ENCODE results near the gene PRKG1. TPM values are rescaled to one million over a fixed set of nuclear protein-coding genes. Genes with fewer than 3 reads are reported as not detected.

PRKG1 gene
- polyA plus RNA-seq, 3 donors: not detected

DNA sequence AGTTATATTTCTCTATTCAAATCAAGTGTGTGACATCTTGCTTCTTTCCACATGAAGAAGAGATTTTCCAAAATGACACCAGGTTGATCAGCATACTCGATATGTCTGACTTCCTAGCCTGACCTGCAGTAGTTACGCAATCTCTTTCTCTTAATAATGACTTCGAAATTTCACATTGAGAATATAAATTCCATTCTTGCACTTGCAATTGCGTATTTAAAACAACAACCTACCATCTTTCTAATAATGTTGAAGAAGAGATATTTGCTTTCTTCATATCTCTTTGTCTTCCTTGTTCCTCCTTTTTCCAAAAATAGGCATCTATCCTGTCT lies 348.8 kb downstream of the PRKG1 start:
- WGBS (ENCODE audit: insufficient coverage): 100% methylated on average over 1 of the region's 4 CpGs
- Mint-ChIP-seq H3K9me3 (no peaks in the 10 kb centered on the region), H3K36me3 (no peaks in the 10 kb centered on the region), H3K4me3 (no peak overlapping the region), H3K27me3 (ENCODE audit: low read depth in 3 of 3) (no peaks in the 10 kb centered on the region), H3K27ac (no peak overlapping the region), H3K4me1 (no peaks in the 10 kb centered on the region)
- H3K4me2 ChIP-seq (replicated peaks; ENCODE audit: extremely low read depth, low read length, poor library complexity, severe bottlenecking): no peak overlapping the region
- no peak overlapping the region for H3K27ac ChIP-seq (ENCODE audit: low read depth in 1 of 2, low read length in 2 of 2)
- H3K27me3 ChIP-seq (ENCODE audit: control insufficient read depth in 2 of 2, insufficient read depth in 2 of 2, low read length in 2 of 2): no peaks in the 10 kb centered on the region
- no peaks in the 10 kb centered on the region for H3K9me3 ChIP-seq (replicated peaks in 1 of 2; ENCODE audit: control insufficient read depth in 1 of 2, insufficient read depth in 1 of 2, low read length in 2 of 2)
- H3K4me1 ChIP-seq (ENCODE audit: control insufficient read depth in 1 of 2, insufficient read depth in 2 of 2, low read length in 2 of 2): no peaks in the 10 kb centered on the region
- H3K79me2 ChIP-seq (ENCODE audit: insufficient read depth, low read length): no peaks in the 10 kb centered on the region
- TF ChIP-seq, protein P1, sequence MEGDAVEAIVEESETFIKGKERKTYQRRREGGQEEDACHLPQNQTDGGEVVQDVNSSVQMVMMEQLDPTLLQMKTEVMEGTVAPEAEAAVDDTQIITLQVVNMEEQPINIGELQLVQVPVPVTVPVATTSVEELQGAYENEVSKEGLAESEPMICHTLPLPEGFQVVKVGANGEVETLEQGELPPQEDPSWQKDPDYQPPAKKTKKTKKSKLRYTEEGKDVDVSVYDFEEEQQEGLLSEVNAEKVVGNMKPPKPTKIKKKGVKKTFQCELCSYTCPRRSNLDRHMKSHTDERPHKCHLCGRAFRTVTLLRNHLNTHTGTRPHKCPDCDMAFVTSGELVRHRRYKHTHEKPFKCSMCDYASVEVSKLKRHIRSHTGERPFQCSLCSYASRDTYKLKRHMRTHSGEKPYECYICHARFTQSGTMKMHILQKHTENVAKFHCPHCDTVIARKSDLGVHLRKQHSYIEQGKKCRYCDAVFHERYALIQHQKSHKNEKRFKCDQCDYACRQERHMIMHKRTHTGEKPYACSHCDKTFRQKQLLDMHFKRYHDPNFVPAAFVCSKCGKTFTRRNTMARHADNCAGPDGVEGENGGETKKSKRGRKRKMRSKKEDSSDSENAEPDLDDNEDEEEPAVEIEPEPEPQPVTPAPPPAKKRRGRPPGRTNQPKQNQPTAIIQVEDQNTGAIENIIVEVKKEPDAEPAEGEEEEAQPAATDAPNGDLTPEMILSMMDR (IDR thresholded peaks at IDR 0.05): no peak
- H3K36me3 ChIP-seq (replicated peaks in 1 of 2; ENCODE audit: control insufficient read depth in 1 of 2, insufficient read depth in 2 of 2, low read length in 2 of 2): no peaks in the 10 kb centered on the region
- H3K9ac ChIP-seq (ENCODE audit: insufficient read depth, low read length, poor library complexity, severe bottlenecking): no peak overlapping the region
- H3K4me3 ChIP-seq (replicated peaks in 1 of 3; ENCODE audit: low read depth in 2 of 3, low read length in 3 of 3): no peak overlapping the region
- no peaks in the 10 kb centered on the region for H4K20me1 ChIP-seq (ENCODE audit: insufficient read depth, low read length)
- intact Hi-C loops (cut with micrococcal nuclease): no loop called here
- H2AFZ ChIP-seq (ENCODE audit: insufficient read depth, low read depth, low read length, poor library complexity, severe bottlenecking): no peak overlapping the region
- no peak for DNase-seq

DNA sequence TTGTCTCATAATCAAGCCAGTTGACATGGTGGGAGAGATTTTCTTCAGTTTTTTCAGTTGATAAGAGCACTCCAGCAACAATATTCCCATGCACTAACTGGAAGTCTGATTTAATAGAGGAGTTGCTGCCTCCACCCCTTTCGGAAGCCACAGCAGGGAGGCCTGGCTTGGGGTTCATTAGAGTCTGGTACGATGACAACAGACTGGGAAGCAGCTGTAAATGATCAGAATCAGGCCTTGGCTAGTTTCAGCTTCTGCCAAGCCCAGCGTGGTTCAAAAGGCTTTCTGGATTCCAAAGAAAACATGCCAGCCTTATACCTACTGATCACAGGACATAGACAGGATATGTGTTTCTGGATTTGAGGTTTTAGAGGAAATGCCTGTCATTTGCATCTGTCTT lies 351.1 kb downstream of the PRKG1 start:
- H3K36me3 Mint-ChIP-seq: no peaks in the 10 kb centered on the region
- intact Hi-C loops (cut with micrococcal nuclease): no loop called here
- 82% methylated on average over 2 of the region's 3 CpGs for WGBS (ENCODE audit: insufficient coverage)
- H3K4me2 ChIP-seq (replicated peaks; ENCODE audit: extremely low read depth, low read length, poor library complexity, severe bottlenecking): no peak overlapping the region
- no peak overlapping the region for H3K4me3 ChIP-seq (replicated peaks in 1 of 3; ENCODE audit: low read depth in 2 of 3, low read length in 3 of 3)
- H3K4me1 Mint-ChIP-seq: no peaks in the 10 kb centered on the region
- no peak overlapping the region for H3K27ac Mint-ChIP-seq
- H3K79me2 ChIP-seq (ENCODE audit: insufficient read depth, low read length): no peaks in the 10 kb centered on the region
- no peaks in the 10 kb centered on the region for H3K4me1 ChIP-seq (ENCODE audit: control insufficient read depth in 1 of 2, insufficient read depth in 2 of 2, low read length in 2 of 2)
- no peaks in the 10 kb centered on the region for H3K9me3 ChIP-seq (replicated peaks in 1 of 2; ENCODE audit: control insufficient read depth in 1 of 2, insufficient read depth in 1 of 2, low read length in 2 of 2)
- H2AFZ ChIP-seq (ENCODE audit: insufficient read depth, low read depth, low read length, poor library complexity, severe bottlenecking): no peak overlapping the region
- no peaks in the 10 kb centered on the region for H4K20me1 ChIP-seq (ENCODE audit: insufficient read depth, low read length)
- no peak overlapping the region for H3K4me3 Mint-ChIP-seq
- no peak overlapping the region for H3K27ac ChIP-seq (ENCODE audit: low read depth in 1 of 2, low read length in 2 of 2)
- no peaks in the 10 kb centered on the region for H3K36me3 ChIP-seq (replicated peaks in 1 of 2; ENCODE audit: control insufficient read depth in 1 of 2, insufficient read depth in 2 of 2, low read length in 2 of 2)
- H3K9ac ChIP-seq (ENCODE audit: insufficient read depth, low read length, poor library complexity, severe bottlenecking): no peak overlapping the region
- no peaks in the 10 kb centered on the region for H3K27me3 ChIP-seq (ENCODE audit: control insufficient read depth in 2 of 2, insufficient read depth in 2 of 2, low read length in 2 of 2)
- H3K27me3 Mint-ChIP-seq (ENCODE audit: low read depth in 3 of 3): no peaks in the 10 kb centered on the region
- H3K9me3 Mint-ChIP-seq: no peaks in the 10 kb centered on the region
- no peak for DNase-seq
- TF ChIP-seq, protein P1 (IDR thresholded peaks at IDR 0.05): no peak
